Suppressor macrophage treated with lipopolysaccharide for 4 hours (primary cell): ENCODE data around the gene SDK1.

Source experiments
- DNase-seq: peaks from one replicate; pipeline ENCODE4 v3.0.0-alpha.2; 2020

SDK1 gene

DNA sequence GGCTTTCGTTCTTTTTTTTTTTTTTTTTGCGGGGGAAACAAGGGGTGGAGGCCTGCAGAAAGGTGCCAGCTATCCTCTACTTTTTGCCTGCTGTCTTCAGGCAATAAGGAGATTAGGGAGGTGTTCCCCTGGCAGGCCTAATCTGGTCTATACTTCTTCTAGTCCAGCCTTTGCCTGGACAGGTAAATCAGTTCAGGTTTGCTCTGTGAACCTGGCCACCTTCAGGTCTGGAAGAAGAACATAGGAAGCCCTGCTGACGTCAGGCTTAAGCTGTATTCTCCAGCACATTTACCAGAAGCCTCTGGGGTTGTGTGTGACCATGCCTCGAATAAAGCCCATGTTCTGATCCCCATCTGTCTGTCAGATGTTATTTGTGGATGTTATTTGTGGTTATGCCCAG, 115.4 kb downstream of the SDK1 start:
- DNase-seq = no peak

DNA sequence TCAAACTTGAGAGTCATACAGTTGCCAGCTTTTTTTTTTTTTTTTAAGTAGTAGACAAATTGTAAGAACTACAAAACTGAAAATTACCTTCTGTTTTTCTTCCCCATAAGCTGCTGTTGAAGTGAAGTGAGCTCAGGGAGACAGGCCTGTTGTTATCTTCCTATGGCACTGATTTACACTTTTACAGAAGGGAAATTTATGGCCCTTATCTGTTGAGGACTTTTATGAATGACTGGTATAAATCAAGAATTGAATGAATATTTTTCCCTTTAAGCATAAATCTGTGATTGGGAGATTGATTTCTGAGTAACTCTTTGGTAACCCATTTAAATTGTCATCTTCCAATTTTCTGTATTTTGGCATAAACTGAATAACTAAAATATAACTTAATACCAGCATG, 124.0 kb downstream of the SDK1 start:
- no peak for DNase-seq

DNA sequence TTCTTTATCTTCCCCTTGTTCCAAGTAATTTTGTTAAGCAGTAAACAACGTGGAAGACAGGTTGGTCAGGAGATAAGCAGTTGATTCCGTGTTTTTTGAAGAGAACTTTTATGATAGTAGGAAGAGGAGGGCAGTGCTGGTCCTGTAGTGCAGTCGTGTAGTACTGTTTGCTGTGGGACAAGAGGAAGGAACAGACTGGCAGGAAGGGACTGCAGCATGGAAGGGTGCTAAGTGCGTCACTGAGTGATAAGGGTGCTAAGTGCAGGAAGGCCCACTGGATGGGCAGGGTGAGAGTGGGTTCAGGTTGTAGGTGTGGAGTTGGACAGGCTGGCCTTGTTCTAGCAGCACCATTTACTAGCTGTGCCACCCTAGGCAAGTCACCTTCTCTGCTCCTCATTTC, 125.0 kb downstream of the SDK1 start:
- DNase-seq = no peak

DNA sequence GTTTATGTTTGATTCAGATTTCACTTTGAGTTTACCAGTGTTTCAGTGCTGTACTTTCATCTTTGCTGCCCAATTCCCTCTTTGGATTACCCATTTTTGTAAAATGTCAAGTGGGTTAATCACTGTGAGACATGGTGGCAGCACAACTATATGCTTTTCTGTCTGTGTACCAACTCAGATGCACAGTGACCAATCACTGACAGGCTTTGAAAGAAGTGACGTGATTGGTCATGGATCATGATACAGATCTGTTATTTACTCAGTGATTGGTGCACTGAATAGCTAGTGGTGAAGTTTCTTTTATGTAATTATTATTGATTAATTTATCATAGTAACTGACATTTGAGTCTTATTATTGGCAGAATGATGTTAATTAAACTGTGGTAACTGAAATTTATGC, 126.9 kb downstream of the SDK1 start:
- DNase-seq = no peak

DNA sequence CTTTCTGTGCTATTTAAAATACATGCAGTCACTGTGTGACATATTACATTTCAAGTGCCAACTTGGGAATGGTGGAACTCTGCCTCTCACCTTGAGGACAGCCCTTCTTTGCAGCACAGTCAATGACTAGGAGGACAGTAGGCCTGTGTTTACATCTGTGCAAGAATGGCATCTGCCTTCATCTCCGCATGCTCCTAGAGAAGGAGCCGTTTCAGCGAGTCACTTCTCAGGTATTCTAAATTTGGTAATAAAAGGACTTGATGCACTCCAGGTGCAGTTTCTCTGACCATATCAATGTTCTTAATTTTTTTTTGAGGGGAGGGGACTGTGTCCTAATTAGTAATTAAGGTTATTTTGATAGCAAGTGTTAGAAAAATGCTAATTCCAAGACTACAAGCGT, 128.9 kb downstream of the SDK1 start:
- no peak for DNase-seq

DNA sequence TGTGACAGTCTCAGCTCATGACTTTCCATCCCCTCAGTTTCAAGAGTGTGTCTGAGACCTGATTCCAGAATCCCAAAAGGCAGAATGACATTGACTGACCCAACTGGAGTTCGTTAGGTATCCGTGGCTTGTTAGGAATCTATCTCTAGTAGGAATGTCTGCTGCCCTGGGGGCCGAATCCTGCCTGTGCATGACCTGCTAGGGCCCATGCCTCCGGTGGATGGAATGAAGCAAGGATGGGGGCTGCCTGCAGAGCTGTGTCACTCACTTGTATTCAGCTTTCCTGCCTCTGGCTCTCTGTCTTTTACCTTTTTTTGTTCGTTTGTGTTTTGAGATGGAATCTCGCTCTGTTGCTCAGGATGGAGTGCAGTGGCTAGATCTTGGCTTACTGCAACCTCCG, 129.5 kb downstream of the SDK1 start:
- DNase-seq = no peak

DNA sequence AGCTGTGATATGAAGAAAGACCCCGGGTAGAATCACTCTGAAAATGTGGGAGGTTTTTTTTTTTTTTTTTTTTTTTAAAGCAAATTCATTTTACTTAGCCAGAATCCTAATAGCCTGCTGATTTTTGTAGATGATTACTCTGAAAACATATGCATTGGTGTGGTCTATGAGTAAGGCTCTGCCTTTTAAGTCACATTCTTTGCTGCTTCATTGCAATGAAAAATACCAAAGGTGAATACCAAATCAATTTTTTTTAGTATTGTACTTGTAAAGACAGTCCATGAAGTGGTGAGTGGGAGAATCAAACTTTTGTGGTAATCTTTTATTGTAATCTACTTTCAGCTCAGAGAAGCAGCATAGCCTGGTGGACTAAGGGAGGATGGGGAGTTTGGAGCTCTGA, 130.3 kb downstream of the SDK1 start:
- no peak for DNase-seq

DNA sequence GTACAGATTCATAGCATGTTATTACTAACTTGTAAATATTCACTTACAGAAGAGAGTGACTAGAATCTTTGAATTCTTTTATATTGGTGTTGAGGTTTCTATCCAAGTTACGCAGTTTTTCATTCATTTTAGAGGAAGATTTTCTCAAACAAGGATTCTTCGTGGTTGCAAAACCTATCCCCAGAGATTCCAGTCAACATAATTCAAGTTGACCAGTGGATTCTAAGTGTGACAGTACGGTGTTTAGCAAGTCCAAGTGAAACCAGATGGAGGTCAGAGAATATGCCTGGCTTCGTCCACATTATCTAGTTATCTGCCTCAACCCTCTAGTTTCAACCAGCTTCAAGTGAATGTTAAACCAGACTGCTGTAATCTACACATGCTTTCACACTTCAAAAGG, 131.9 kb downstream of the SDK1 start:
- DNase-seq = no peak

DNA sequence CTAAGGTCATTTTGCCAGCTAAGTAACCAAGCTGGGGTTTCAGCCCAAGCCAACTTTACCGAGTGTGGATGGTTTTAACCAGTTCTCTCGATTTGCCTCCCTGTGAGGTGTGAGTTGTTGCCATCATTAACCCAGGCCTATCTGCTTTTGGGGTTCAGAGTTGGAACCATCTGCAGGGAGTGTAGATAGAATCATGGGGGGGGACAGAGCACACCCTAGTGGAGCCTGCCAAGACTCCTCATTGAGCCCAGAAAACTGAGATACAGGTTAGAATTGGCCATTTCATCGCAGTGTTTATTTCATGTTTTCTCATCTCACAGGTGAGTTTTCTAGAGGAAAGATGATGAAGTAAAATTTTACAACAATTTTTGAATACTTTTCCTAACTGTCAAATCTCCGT, 133.6 kb downstream of the SDK1 start:
- DNase-seq = no peak

DNA sequence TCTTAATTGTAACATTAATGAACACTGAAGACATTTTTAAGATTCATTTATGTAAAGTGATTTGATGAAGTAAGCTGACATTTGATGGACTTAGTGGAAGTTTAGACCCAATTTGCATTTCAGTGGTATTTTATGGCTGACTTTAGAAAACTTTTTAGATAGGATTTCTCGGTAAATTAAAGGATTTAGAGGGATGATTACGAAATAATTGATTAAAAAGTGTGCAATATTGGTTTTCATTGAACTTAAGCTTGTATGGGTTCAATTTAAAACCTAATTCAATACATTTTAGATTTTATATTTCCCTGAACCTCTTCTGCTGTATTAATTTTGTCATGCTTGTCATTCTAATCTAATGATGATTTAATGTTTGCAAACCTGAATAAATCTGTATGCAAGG, 135.1 kb downstream of the SDK1 start:
- DNase-seq = no peak

DNA sequence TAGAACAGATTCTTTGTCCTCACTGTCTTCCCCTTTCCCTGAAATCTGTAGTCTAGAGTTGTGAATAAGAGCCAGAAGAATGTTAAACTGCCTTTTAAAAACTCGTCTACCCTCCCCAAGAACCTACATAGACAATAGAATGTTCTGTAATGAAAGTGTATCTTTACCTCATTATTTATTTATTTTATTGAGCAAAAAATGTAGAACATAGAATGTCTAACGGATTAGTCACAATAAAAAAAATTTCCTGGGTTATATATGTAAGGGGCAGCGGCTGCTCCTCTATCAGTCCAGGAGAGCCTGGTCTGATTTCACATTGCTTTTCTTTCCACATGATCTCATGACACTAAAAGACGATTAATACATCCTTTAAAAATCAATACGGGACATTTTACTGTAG, 135.7 kb downstream of the SDK1 start:
- DNase-seq = no peak

DNA sequence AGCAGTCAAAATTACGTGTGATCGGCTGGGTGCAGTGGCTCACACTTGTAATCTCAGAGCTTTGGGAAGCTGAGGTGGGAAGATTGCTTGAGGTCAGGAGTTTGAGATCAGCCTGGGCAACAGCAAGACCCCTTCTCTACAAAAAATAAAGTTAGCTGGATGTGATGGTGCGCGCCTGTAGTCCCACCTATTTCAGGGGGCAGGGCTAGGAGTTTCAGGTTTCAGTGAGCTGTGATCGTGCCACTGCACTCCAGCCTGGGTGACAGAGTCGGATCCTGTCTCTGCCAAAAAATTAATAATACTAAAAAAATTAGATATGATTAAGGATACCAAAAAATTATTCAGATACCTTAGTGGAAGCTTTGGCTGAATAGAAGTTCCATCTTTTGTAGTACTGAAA, 136.4 kb downstream of the SDK1 start:
- DNase-seq = no peak

DNA sequence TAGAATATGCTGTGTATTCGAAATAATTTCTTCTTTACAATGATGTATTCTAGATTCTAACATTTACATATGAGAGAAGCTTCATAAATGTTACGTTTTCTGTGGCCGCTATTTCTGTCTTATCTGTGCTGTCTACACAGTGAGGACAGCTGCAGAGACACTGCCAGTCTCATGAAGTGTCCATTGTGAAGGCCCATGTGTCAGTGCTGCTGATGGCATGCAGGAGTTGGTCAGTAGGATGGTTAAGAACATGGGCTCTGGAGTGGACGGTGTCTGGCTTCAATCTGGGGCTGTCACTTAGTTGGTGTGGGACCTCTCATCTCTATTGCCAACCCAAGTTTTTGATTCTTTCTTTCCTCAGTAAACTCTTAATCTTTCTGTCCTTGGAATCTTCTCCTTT, 137.3 kb downstream of the SDK1 start:
- DNase-seq = no peak

DNA sequence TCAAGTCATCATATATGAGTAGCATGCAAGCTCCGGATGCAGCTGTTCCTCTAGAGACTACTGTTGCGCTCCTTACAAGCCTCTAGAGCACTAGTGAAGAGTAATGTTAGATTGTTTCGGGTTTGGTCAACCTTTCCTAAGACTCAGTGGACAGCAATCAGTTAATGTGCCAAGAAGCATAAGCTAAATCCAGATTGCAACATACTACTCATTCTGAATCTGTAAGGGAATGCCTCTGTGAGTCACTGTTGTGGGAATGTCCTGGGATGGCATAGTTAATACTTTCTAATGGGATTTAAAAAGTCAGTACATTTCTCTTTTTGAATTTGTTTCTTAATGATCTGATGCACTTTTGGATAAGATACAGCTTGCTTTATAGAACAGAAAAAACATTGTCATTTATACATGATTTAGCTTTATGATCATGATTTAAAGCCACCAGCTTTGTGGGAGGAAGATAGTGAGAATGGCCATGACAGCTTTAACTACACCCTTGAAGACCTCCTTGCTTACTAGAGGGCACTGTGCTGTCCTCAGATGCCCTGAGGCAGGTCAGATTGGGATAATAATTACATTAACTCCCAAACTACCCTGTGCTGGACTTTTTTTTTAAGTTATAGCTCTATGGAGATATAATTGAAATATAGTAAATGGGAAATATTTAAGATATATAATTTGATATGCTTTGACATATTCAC, 138.4 kb downstream of the SDK1 start:
- DNase-seq = no peak

DNA sequence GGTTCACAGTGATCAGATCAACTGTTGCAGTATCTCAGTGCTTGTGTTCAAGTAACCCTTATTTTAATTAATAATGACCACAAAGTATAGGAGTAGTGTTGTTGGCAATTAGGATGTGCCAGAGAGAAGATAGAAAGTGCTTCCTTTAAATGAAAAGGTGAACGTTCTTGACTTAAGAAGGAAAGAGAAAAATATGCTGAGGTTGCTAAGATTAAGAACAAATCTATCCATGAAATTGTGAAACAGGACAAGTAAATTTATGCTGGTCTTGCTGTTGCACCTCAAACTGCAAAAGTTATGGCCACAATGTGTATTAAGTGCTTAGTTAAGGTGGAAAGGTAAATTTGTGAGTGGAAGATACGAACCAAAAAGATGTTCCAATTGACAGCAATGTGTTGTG, 139.5 kb downstream of the SDK1 start:
- no peak for DNase-seq

DNA sequence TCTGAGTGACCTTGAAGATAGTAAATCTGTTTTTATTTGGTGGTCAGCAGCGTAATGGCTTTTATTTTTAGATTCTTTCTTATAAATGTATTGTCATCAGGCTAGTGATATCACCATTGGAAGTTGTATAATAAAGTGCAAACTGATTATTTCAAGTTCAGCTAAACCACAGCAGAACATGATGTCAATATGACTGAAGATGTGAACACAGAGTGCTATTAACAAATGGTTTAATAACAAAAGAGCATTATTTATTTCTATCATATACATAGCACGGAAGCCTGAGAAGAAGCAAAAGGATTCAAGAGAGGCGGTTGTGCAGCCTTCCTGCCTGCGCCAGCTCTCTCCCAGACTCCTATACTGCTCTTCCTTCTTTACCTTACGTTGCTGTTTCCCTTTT, 142.7 kb downstream of the SDK1 start:
- DNase-seq = no peak

DNA sequence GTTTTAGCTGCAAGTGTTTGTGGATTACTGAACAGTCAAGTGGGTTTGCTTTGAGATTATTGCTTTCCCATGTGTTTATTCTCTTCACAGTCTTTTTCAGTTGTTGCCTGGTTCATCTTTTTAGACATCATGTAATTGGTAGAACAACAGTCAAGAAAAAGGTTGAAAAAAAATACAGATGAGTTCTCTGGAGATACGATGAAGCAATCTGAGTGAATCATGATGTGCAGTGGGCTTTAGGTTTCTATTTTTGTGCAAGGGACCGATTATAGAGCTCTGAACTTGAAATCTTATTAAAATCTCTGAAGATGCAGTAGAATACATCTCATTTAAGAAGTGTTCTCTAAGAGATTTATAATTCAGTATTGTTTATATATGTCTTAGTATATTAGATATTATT, 145.7 kb downstream of the SDK1 start:
- no peak for DNase-seq

DNA sequence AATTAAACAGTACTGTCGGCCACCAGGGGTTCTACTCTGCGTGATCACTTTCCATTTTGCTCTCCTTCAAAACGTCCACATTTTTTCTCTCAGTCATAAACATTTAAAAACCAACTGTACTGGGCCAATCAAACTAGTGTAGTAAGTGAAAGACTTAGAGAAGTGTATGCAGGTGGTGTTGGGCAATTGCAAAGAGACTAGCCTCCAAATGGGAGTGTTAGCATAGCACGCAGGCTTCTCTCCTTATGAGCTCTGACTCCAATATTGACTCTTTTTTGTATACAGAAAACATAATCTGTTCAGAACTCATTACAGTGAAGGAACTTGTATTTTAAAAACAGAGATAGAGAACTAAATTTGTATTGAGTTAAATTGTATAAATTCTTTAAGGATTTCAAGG, 150.6 kb downstream of the SDK1 start:
- no peak for DNase-seq

DNA sequence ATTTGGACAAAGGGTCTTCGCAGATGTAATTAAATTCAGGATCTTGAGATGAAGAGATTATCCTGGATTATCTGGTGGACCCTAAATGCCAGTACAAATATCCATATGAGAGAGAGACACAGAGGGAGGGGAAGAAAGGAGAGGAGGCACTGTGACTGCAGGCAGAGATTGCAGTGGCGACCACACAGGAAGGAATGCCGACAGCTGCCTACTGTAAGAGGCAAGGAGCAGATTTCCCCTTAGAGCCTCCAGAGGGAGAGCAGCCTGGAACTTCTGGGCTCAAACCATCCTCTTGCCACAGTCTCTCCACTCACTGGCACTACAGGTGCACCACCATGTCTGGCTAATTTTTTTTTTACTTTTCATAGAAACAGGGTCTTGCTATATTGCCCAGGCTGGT, 152.3 kb downstream of the SDK1 start:
- DNase-seq = no peak

DNA sequence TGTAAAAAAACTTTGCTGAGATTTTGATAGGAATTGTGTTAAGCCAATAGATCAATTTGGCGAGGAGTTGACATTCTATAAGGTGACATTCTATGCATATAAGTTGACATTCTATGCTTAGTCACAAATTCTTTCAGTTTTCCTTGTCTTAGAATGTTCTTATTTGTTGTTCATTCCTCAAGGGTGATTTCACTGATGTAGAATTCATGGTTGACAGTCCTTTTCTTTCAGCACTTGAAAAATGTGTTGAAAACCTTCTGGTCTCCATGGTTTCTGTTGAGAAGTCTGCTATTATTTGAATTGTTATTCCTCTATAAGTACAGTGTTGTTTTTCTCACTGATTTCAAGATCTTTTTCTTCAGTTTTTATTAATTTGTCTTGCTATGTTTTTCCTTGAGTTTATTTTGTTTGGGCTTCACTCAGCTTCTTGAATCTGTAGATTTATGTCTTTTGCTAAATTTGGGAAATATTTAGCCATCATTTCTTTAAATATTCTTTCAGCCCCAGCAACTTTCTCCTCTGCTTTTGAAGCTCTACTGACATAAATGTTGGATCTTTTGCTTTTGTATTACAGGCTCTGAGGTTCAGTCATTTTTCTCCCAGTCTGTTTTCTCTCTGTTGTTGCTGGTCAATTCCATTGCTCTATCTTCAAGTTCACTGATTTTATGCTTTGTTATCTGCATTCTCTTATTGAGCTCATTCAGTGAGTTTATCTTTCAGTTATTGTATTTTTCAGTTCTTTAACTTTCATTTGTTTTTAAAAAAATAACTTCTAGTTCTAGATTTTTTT, 154.9 kb downstream of the SDK1 start:
- DNase-seq = no peak

DNA sequence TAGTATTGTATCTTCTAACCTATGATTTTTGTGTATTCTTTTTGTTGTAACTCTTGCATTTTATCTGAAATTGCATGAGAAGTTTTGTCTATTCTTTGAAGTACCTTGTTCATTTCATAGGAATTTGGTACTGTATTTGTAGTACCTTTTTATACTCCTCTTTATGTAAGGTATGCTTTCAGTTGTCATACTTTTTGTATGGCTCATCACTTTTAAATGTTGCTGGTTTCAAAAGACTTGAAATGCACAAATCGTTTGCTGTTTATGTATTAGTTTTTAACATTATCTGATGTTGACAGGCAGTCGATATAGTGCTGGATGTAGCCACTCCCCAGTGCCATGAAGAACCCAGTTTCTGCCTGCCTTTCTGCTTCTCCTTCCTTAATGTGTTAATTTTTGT, 158.1 kb downstream of the SDK1 start:
- no peak for DNase-seq

DNA sequence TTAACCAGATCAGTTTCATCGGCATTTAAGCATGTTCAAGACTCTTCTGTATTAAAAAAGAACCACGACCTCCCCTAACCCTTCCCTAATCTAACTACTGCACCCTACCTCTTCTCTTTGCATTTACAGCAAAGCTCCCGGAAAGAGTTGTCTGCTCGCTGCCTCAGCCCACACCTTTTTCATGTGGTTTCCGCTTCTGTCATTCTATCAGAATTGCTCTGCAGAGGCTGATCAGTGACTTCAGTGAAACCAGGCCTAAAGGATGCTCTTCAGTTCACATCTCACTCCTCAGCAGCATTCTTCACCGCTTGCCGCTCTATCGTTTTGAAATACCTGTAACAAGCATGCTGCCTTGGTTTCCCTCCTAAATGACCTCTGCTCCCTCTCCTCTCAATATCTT, 160.9 kb downstream of the SDK1 start:
- no peak for DNase-seq

DNA sequence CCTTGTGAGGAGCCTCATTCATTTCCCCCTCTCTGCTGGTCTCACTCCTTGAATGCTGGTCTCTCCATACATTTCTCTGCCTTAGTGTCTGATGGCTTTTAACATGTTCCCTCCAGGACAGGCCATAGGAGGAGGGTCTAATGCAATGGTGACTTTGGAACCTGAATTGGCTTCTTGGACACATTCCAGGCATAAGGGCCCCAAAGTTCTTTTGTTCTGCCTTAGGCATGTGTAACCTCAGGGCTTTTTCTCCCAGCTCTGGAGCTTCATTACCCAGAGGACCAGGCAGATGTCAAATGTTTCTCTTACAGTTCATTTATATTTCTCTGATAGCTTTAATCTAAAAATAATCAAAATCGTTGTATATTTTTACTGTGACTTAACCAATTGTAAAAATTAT, 162.6 kb downstream of the SDK1 start:
- no peak for DNase-seq

DNA sequence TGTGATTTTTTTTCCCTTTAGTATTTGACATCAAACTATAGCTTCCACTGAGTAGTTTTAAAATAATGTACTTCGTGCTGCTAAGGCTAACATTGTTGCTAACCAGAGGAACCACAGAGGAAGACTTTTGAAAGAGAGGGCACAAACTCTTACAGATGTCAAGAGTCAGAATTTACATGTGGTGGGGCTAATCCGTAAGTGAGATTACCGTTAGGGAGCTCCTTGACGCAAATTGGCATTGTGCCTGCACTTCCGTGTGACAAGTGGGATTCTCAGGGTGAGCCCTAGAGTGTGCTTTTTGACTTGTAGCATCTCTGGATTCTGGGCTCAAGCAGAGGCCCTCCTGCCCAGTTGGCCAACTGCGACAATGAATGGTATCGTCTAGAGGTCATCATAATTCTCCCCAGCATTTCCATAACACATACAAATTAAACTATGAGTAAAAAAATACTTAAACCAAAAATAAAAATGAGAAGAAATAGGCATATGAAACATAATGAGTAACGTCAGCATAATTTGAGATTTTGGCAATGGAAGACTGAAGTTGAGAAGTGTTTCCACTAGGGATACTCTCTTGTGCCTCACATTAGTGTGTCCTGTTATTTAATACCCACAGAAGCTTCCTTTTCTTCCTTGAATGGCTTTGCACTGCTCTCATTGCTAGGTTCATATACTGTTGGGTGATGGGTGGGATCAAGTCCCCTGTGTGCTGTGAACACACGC, 164.0 kb downstream of the SDK1 start:
- DNase-seq = no peak
